Activated naive CD8-positive, alpha-beta T cell treated with anti-CD3 and anti-CD28 coated beads for 36 hours (primary cell): ENCODE results near the gene IL17C. TPM values are rescaled to one million over a fixed set of nuclear protein-coding genes. Genes with fewer than 3 reads are reported as not detected.
A peak's percentile ranks its signal among the peaks of the same experiment; 100 is the strongest.
"Not testable (repeated sequence)": the region's sequence is repeated elsewhere in the genome, so short reads cannot be mapped to it uniquely, and the experiment has no call there.

Source experiments
- DNase-seq: peaks from one replicate; pipeline ENCODE4 v3.0.0; 2021
- H3K27ac Mint-ChIP-seq: one replicate; pipeline ENCODE4 v1.8.0; 2022; ENCODE audit warnings: mild to moderate bottlenecking, moderate library complexity, mixed read lengths
- H3K27me3 Mint-ChIP-seq: one replicate; pipeline ENCODE4 v1.8.0; 2022; ENCODE audit warnings: mild to moderate bottlenecking, mixed read lengths
- H3K36me3 Mint-ChIP-seq: one replicate; pipeline ENCODE4 v1.8.0; 2021; ENCODE audit warnings: mild to moderate bottlenecking, mixed read lengths
- H3K4me1 Mint-ChIP-seq: one replicate; pipeline ENCODE4 v1.8.0; 2021; ENCODE audit warnings: mixed read lengths
- H3K4me3 Mint-ChIP-seq: one replicate; pipeline ENCODE4 v1.8.0; 2022; ENCODE audit warnings: mild to moderate bottlenecking, moderate library complexity, mixed read lengths
- H3K9me3 Mint-ChIP-seq: one replicate; pipeline ENCODE4 v1.8.0; 2022; ENCODE audit warnings: mixed read lengths
- total RNA-seq, 2 experiments: library from RNA; stranded (reverse); gene quantifications; one replicate each; pipeline ENCODE4 v1.2.3, GENCODE V29; 2021

Gene IL17C
- total RNA-seq, 2 experiments from 2014 or later, result not detected

DNA sequence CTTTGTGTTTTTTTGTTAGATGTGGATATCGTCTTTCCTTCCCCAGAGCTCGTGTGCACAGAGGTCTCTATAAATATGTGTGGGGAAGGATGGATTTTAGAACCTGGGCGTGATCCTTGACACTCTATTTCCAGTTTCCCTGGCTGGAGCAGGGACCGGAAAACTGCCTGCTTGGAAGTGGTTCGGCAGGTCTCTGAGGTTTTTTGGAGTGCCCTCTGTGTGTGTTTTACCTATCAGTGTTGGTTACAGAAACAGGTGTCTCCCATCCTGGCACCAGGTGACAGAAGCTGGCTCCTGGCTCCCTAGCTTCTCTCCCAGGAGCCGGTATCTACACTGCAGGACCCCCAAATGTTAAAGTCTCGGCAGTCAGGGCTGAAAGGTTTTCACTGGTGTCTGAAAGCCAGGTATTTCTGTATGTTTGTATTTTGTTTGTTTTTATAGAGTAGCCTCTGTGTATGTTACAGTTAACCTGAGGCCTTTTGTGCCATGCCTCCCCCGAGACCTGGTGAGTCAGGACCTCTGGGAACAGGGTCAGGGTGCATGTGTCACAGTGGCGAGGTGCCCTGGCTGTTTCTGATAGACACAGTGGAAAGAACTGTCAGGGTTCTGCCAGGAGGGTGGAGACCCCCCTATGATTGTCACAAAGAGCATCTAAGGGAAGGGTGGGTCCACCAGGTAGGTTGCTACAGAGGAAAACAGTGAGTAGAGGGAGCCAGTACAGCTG is 36.9 kb upstream of the IL17C start:
- Mint-ChIP-seq H3K27me3 (no peaks in the 10 kb centered on the region), H3K4me3 (no peak overlapping the region), H3K4me1 (peaks cover 4% of the 10 kb centered on the region), H3K36me3 (peaks cover 23% of the 10 kb centered on the region), H3K27ac (peak overlapping the region; percentile 52), H3K9me3 (no peaks in the 10 kb centered on the region)
- DNase-seq, result no peak

DNA sequence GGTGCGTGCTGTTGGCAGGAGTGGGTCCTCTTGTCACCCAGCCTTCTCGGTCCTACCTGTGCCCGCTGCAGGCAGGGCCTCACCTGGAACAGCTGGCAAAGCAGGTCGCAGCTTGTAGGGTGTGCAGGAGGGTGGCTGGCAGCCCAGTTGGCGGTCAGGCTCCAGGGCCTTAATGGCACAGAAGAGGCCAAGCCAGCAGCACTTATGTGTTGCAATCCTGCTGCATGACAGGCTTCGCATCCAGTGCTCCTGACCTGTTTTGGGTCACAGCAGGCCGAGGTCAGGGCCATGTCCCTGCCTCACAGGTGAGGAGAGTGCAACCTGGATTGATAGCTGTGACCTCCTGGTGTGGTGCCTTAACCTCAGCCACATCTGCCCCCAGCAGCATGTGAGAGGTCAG is 36.3 kb upstream of the IL17C start:
- Mint-ChIP-seq H3K36me3 (peaks cover 23% of the 10 kb centered on the region), H3K27me3 (no peaks in the 10 kb centered on the region), H3K4me3 (no peak overlapping the region), H3K9me3 (no peaks in the 10 kb centered on the region), H3K27ac (no peak overlapping the region), H3K4me1 (peaks cover 4% of the 10 kb centered on the region)
- DNase-seq, result no peak

GRCh38 chr16:88605186-88606147 is 32.9 kb upstream of the IL17C start:
- H3K27me3 Mint-ChIP-seq, result no peaks in the 10 kb centered on the region
- peaks cover 2% of the 10 kb centered on the region for H3K4me1 Mint-ChIP-seq
- DNase-seq, result no peak
- peaks cover 23% of the 10 kb centered on the region for H3K36me3 Mint-ChIP-seq
- no peaks in the 10 kb centered on the region for H3K9me3 Mint-ChIP-seq
- no peak overlapping the region for H3K27ac Mint-ChIP-seq
- H3K4me3 Mint-ChIP-seq, result no peak overlapping the region

- Mint-ChIP-seq H3K36me3 (peaks cover 22% of the 10 kb centered on the region), H3K4me3 (no peak overlapping the region), H3K9me3 (no peaks in the 10 kb centered on the region), H3K27me3 (no peaks in the 10 kb centered on the region), H3K27ac (no peak overlapping the region), H3K4me1 (peaks cover 2% of the 10 kb centered on the region)
- DNase-seq, result no peak
Measured at GRCh38 chr16:88606148-88606757, 32.1 kb upstream of the IL17C start.

GRCh38 chr16:88608076-88608475 is 30.3 kb upstream of the IL17C start:
- Mint-ChIP-seq H3K4me1 (peaks cover 2% of the 10 kb centered on the region), H3K27ac (no peak overlapping the region), H3K27me3 (no peaks in the 10 kb centered on the region), H3K4me3 (no peak overlapping the region), H3K36me3 (peaks cover 19% of the 10 kb centered on the region), H3K9me3 (no peaks in the 10 kb centered on the region)
- no peak for DNase-seq

GRCh38 chr16:88609426-88609825 is 28.9 kb upstream of the IL17C start:
- H3K27ac Mint-ChIP-seq, H3K4me1 Mint-ChIP-seq, H3K4me3 Mint-ChIP-seq, H3K9me3 Mint-ChIP-seq, H3K27me3 Mint-ChIP-seq, DNase-seq: not testable (repeated sequence)
- H3K36me3 Mint-ChIP-seq, result peaks cover 22% of the 10 kb centered on the region

GRCh38 chr16:88610080-88610479 is 28.3 kb upstream of the IL17C start:
- no peak overlapping the region for H3K27ac Mint-ChIP-seq
- no peaks in the 10 kb centered on the region for H3K9me3 Mint-ChIP-seq
- H3K27me3 Mint-ChIP-seq, result no peaks in the 10 kb centered on the region
- H3K36me3 Mint-ChIP-seq, result peaks cover 22% of the 10 kb centered on the region
- no peak overlapping the region for H3K4me3 Mint-ChIP-seq
- H3K4me1 Mint-ChIP-seq, result peaks cover 2% of the 10 kb centered on the region
- no peak for DNase-seq

GRCh38 chr16:88610909-88611812 is 27.2 kb upstream of the IL17C start:
- H3K4me3 Mint-ChIP-seq, result no peak overlapping the region
- H3K27me3 Mint-ChIP-seq, result no peaks in the 10 kb centered on the region
- peaks cover 2% of the 10 kb centered on the region for H3K4me1 Mint-ChIP-seq
- H3K9me3 Mint-ChIP-seq, result no peaks in the 10 kb centered on the region
- DNase-seq, result no peak
- H3K27ac Mint-ChIP-seq, result no peak overlapping the region
- peaks cover 18% of the 10 kb centered on the region for H3K36me3 Mint-ChIP-seq

- peaks cover 16% of the 10 kb centered on the region for H3K36me3 Mint-ChIP-seq
- H3K27ac Mint-ChIP-seq, result no peak overlapping the region
- no peaks in the 10 kb centered on the region for H3K4me1 Mint-ChIP-seq
- DNase-seq, result no peak
- no peaks in the 10 kb centered on the region for H3K27me3 Mint-ChIP-seq
- no peaks in the 10 kb centered on the region for H3K9me3 Mint-ChIP-seq
- H3K4me3 Mint-ChIP-seq, result no peak overlapping the region
Measured at GRCh38 chr16:88613293-88613692, 25.1 kb upstream of the IL17C start.

GRCh38 chr16:88613911-88614817 is 24.2 kb upstream of the IL17C start:
- Mint-ChIP-seq H3K4me3 (no peak overlapping the region), H3K36me3 (peaks cover 17% of the 10 kb centered on the region), H3K9me3 (no peaks in the 10 kb centered on the region), H3K27me3 (no peaks in the 10 kb centered on the region), H3K4me1 (peaks cover 7% of the 10 kb centered on the region), H3K27ac (no peak overlapping the region)
- no peak for DNase-seq

DNA sequence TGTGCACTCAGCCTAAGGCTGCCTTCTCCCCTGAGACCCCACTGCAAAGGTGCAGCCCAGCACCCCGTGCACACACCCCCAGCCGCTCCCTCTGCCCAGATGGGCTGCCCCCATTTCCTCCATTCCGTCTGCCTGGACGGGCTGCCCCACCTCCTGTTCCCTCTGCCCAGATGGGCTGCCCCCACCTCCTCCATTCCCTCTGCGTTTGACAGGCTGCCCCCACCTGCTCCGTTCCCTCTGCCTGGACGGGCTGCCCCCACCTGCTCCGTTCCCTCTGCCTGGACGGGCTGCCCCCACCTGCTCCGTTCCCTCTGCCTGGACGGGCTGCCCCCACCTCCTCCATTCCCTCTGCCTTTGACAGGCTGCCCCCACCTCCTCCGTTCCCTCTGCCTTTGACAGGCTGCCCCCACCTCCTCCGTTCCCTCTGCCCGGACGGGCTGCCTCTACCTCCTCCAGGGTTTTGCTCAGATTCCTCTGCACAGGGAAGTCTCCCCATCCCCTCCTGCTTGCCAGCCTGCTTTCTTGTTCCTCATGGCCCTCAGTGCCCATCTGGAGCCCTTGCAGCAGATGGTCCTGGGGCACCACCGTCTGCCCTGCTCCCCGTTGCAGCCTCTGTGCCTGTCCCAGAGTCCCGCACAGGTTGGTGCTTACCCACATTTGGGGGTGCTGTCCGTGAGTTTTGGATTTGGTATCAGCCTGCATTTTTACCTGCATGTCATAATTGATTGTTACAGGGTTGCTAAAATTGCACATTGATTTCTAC is 23.4 kb upstream of the IL17C start:
- Mint-ChIP-seq H3K27ac (no peak overlapping the region), H3K4me1 (peaks cover 15% of the 10 kb centered on the region), H3K27me3 (no peaks in the 10 kb centered on the region), H3K36me3 (peaks cover 15% of the 10 kb centered on the region), H3K4me3 (no peak overlapping the region), H3K9me3 (no peaks in the 10 kb centered on the region)
- DNase-seq, result no peak

GRCh38 chr16:88616320-88616719 is 22.1 kb upstream of the IL17C start:
- no peak for DNase-seq
- no peaks in the 10 kb centered on the region for H3K9me3 Mint-ChIP-seq
- no peak overlapping the region for H3K27ac Mint-ChIP-seq
- H3K4me1 Mint-ChIP-seq, result peaks cover 20% of the 10 kb centered on the region
- no peak overlapping the region for H3K4me3 Mint-ChIP-seq
- H3K27me3 Mint-ChIP-seq, result no peaks in the 10 kb centered on the region
- peaks cover 11% of the 10 kb centered on the region for H3K36me3 Mint-ChIP-seq

GRCh38 chr16:88616736-88617135 is 21.6 kb upstream of the IL17C start:
- Mint-ChIP-seq H3K9me3 (no peaks in the 10 kb centered on the region), H3K27me3 (no peaks in the 10 kb centered on the region), H3K4me1 (peaks cover 20% of the 10 kb centered on the region), H3K36me3 (peaks cover 11% of the 10 kb centered on the region), H3K27ac (no peak overlapping the region), H3K4me3 (no peak overlapping the region)
- DNase-seq, result no peak
